HL-60 (cell line): Measurements from ENCODE around the gene TMEM61.

Experiments
- DNase-seq, 2 experiments: peaks; one replicate each; pipeline ENCODE4 v3.0.0-alpha.2; 2010 to 2020; ENCODE audit warnings: low read depth in 1 of 2, low spot score in 1 of 2
- H3K27ac ChIP-seq: fragments of 250-450 bp; sonication (Bioruptor Pico); replicated peaks from 2 replicates; pipeline ENCODE4 v1.5.1; 2020; ENCODE audit warnings: mild to moderate bottlenecking, moderate library complexity
- H3K27me3 ChIP-seq: fragments of 250-450 bp; sonication (Bioruptor Pico); 2 replicates; pipeline ENCODE4 v1.5.1; 2021; ENCODE audit warnings: mild to moderate bottlenecking, moderate library complexity; ENCODE audit not compliant: insufficient read depth, poor library complexity, severe bottlenecking
- H3K4me3 ChIP-seq: replicated peaks from 2 replicates; pipeline ENCODE4 v1.5.1; 2011; ENCODE audit warnings: mild to moderate bottlenecking, control low read depth, low read length; ENCODE audit not compliant: insufficient read depth
- GABPA ChIP-seq: IDR thresholded peaks from 2 replicates; pipeline ENCODE4 v1.6.1; 2012; ENCODE audit warnings: low read depth
- POLR2AphosphoS5 ChIP-seq: IDR thresholded peaks from 2 replicates; pipeline ENCODE4 v1.6.1; 2012; ENCODE audit warnings: low read depth
- SPI1 ChIP-seq: IDR thresholded peaks from 2 replicates; pipeline ENCODE4 v1.6.1; 2012; ENCODE audit warnings: low read depth, mild to moderate bottlenecking, borderline replicate concordance
- TF ChIP-seq, protein P1 (sequence below): IDR thresholded peaks from 2 replicates; pipeline ENCODE4 v1.6.1; 2012; ENCODE audit warnings: low read depth; ENCODE audit not compliant: insufficient replicate concordance
- TF ChIP-seq, protein P2 (sequence below): IDR thresholded peaks from one replicate; pipeline ENCODE4 v1.5.1; 2011; ENCODE audit warnings: low read length, control low read depth, inconsistent platforms; ENCODE audit not compliant: insufficient read depth

TMEM61 gene

DNA sequence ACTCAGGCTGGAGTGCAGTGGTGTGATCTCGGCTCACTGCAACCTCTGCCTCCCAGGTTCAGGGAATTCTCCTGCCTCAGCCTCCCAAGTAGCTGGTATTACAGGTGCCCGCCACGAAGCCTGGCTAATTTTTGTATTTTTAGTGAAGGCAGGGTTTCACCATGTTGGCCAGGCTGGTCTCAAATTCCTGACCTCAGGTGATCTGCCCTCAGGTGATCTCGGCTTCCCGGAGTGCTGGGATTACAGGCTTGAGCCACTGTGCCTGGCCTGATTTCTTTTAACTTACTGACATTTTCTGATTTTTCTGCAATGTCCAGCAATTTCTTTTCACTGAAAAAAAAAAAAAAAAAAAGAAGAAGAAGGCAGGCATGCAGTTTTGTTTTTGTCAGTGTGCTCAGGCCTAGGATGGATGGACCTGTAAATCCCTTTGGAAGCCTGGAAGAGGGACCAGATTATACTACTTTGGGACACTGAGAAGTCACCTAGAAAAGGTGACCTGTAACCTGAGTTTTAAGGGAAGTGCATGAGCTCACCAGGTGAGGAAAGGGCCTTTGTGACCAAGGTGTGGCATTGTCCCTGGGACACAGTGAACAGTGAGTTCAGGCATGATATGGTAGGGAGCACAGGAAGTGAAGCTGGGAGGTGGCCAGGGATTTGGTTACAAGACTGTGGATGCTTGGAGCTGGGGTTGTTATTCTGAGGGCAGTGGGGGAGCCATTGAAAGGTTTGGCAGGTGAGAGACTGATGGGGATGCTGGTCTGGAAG, 2.7 kb upstream of the TMEM61 start:
- Histone ChIP-seq H3K4me3 (no peak overlapping the region), H3K27ac (no peak overlapping the region), H3K27me3 (peaks cover 20% of the 10 kb centered on the region)
- TF ChIP-seq, protein P1, sequence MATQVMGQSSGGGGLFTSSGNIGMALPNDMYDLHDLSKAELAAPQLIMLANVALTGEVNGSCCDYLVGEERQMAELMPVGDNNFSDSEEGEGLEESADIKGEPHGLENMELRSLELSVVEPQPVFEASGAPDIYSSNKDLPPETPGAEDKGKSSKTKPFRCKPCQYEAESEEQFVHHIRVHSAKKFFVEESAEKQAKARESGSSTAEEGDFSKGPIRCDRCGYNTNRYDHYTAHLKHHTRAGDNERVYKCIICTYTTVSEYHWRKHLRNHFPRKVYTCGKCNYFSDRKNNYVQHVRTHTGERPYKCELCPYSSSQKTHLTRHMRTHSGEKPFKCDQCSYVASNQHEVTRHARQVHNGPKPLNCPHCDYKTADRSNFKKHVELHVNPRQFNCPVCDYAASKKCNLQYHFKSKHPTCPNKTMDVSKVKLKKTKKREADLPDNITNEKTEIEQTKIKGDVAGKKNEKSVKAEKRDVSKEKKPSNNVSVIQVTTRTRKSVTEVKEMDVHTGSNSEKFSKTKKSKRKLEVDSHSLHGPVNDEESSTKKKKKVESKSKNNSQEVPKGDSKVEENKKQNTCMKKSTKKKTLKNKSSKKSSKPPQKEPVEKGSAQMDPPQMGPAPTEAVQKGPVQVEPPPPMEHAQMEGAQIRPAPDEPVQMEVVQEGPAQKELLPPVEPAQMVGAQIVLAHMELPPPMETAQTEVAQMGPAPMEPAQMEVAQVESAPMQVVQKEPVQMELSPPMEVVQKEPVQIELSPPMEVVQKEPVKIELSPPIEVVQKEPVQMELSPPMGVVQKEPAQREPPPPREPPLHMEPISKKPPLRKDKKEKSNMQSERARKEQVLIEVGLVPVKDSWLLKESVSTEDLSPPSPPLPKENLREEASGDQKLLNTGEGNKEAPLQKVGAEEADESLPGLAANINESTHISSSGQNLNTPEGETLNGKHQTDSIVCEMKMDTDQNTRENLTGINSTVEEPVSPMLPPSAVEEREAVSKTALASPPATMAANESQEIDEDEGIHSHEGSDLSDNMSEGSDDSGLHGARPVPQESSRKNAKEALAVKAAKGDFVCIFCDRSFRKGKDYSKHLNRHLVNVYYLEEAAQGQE: no peak
- TF ChIP-seq, protein P2, sequence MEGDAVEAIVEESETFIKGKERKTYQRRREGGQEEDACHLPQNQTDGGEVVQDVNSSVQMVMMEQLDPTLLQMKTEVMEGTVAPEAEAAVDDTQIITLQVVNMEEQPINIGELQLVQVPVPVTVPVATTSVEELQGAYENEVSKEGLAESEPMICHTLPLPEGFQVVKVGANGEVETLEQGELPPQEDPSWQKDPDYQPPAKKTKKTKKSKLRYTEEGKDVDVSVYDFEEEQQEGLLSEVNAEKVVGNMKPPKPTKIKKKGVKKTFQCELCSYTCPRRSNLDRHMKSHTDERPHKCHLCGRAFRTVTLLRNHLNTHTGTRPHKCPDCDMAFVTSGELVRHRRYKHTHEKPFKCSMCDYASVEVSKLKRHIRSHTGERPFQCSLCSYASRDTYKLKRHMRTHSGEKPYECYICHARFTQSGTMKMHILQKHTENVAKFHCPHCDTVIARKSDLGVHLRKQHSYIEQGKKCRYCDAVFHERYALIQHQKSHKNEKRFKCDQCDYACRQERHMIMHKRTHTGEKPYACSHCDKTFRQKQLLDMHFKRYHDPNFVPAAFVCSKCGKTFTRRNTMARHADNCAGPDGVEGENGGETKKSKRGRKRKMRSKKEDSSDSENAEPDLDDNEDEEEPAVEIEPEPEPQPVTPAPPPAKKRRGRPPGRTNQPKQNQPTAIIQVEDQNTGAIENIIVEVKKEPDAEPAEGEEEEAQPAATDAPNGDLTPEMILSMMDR: no peak
- TF ChIP-seq GABPA (no peak), POLR2AphosphoS5 (no peak), SPI1 (no peak)
- DNase-seq: no peak

DNA sequence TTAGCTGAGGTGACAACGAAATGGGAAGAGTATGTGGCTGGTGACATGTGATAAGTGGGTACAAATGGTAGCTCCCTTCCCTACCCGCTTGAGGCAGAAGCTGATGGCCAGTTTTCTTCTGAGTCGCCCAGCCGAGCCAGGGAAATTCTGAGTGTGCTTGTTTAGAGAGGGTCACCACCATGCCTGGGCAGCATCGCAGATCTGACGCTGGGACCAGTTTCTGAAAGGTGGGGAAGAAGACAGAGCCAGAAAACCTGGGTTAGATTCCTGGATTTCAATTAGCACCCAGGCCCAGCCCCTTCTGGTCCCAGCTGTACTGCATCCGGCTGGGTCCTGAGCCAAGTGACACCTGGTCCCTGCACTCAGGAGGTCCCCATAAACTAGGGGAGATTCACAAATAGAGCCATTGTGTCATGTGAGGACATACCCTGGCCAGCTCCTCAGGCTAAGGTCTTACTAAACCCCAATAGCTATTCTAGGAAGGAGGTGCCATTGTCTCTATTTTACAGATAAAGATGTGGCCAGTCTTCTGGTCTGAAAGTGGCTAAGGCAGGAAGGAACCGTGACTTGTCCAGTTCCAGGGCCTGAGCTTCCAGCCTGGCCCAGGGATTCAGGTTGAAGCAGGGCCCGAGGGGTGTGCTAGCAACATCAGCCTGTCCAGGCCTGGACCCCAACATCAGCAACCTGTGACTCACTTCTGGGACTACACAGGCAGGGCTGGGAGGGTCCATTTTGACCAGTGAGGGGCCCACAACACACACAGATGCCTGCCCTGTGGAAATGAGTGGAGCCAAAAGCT, 1.7 kb upstream of the TMEM61 start:
- no peak for DNase-seq

DNA sequence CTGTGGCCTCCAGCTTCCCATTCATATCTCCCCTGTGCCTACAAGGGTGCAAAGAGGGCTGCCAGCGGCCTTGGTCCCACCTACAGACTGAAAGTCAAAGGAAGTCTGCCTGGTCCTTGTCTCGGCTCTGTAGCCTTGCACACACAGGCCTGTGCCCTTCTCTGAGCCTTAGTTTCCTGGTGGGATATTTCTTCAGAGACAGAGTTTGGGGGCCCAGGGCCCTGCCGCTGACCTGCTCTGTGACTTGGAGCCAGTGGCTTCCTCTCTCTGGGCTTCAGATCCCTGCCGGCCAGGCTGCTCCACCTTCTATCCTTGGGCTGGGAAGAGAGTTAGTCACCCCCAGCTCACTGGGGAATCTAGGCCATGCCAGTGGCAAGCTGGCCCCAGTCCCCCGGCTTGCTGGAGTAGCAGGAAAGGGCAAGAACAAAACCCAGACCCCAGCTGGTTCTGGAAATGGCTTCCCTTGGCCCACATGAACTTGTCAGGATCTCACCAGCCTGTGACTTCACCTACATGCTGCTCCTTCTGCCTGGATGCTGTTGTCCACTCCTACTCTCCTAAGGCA, 1.0 kb upstream of the TMEM61 start:
- peaks cover 16% of the 10 kb centered on the region for H3K27me3 ChIP-seq

More for the DNA sequence above, 1.7 kb upstream of the TMEM61 start:
- H3K27ac ChIP-seq: no peak overlapping the region
- peaks cover 19% of the 10 kb centered on the region for H3K27me3 ChIP-seq
- no peak overlapping the region for H3K4me3 ChIP-seq
- no peak for TF ChIP-seq SPI1
- TF ChIP-seq, protein P1: no peak
- no peak for TF ChIP-seq POLR2AphosphoS5
- TF ChIP-seq GABPA: no peak
- TF ChIP-seq, protein P2: no peak

More for the DNA sequence above, 1.0 kb upstream of the TMEM61 start:
- no peak overlapping the region for H3K4me3 ChIP-seq
- TF ChIP-seq POLR2AphosphoS5 (no peak), SPI1 (no peak), GABPA (no peak)
- TF ChIP-seq, protein P2: no peak
- TF ChIP-seq, protein P1: no peak
- no peak overlapping the region for H3K27ac ChIP-seq
- no peak for DNase-seq
